Kidney (tissue), 14 donors: ENCODE results near the gene DEPDC4. TPM values are rescaled to one million over a fixed set of nuclear protein-coding genes. Genes with fewer than 3 reads are reported as not detected.

ENCODE experiments used
- DNase-seq, 5 donors: peaks; one replicate each; pipeline ENCODE4 v3.0.0-alpha.2; 2013 to 2020
- FAIRE-seq: peaks from 2 replicates; lab custom pipeline; 2012; peaks lifted over from hg19 to GRCh38; lab: Jason Lieb, UNC
- H3K27ac ChIP-seq, 2 donors: one replicate each; pipeline ENCODE4 v1.7.0; 2013; ENCODE audit warnings: low read depth in 2 of 2, low read length in 2 of 2, inconsistent platforms in 1 of 2
- H3K27me3 ChIP-seq: one replicate; pipeline ENCODE4 v1.7.1; 2013; ENCODE audit warnings: low read length, inconsistent platforms; ENCODE audit not compliant: control insufficient read depth, insufficient read depth
- H3K36me3 ChIP-seq, 3 donors: one replicate each; pipeline versions ENCODE4 v1.7.0 to v1.7.1; 2013; ENCODE audit warnings: low read length in 3 of 3, control low read depth in 1 of 3, inconsistent platforms in 1 of 3; ENCODE audit not compliant: insufficient read depth in 3 of 3, control insufficient read depth in 2 of 3
- H3K4me1 ChIP-seq, 3 donors: one replicate each; pipeline versions ENCODE4 v1.7.0 to v1.7.1; 2013; ENCODE audit warnings: low read length in 3 of 3, inconsistent platforms in 1 of 3, low read depth in 1 of 3; ENCODE audit not compliant: control insufficient read depth in 2 of 3, insufficient read depth in 2 of 3
- H3K4me3 ChIP-seq, 3 donors: one replicate each; pipeline versions ENCODE4 v1.7.0 to v1.8.1; 2013; ENCODE audit warnings: low read length in 3 of 3, control low read depth in 1 of 3, inconsistent platforms in 1 of 3
- H3K9ac ChIP-seq, 3 donors: one replicate each; pipeline versions ENCODE4 v1.7.0 to v1.7.1; 2013; ENCODE audit warnings: low read length in 3 of 3, control low read depth in 1 of 3, inconsistent platforms in 1 of 3
- H3K9me3 ChIP-seq, 3 donors: one replicate each; pipeline versions ENCODE4 v1.7.0 to v1.7.1; 2013; ENCODE audit warnings: low read length in 3 of 3, control low read depth in 1 of 3, inconsistent platforms in 1 of 3; ENCODE audit not compliant: control insufficient read depth in 2 of 3, insufficient read depth in 1 of 3
- intact Hi-C: fragments of 100-400 bp; cut with DNase I; formaldehyde crosslinking; loops from one replicate; pipeline ENCODE4 v1.11.1; 2022
- polyA plus RNA-seq: library from polyadenylated mRNA; stranded (reverse); fragments of 350-450 nt; fragmentation: Illumina TruSeq; extraction: RNeasy Lipid Tissue Mini Kit (QIAGEN cat#74804); gene quantifications from one replicate; pipeline ENCODE4 v1.2.3, GENCODE V29; 2014; ENCODE audit warnings: low read depth, low replicate concordance; ENCODE audit not compliant: insufficient read depth
- total RNA-seq: library from RNA; stranded (reverse); fragmentation: NEBNext Ultra II Directional; extraction: Animal tissue kit (Norgen Biotek cat#: 25700); gene quantifications from one replicate; pipeline ENCODE4 v1.2.1, GENCODE V29; 2021
- TF ChIP-seq, protein P1 (sequence below): IDR thresholded peaks from 3 replicates; pipeline ENCODE4 v1.5.1; 2012; ENCODE audit warnings: mild to moderate bottlenecking, moderate library complexity, borderline replicate concordance; ENCODE audit not compliant: insufficient read depth; ENCODE audit errors: extremely low read depth
- donor health status: control.
- donor health status: control.
- donor health status: control.
- donor health status: control.
- donor health status: control.
- donor health status: DM: yes; HTN: yes; CAD: no.
- donor health status: Normal renal cell carcinoma (clear cell type).

Gene DEPDC4
- total and polyA plus RNA-seq, 2 donors from 2014 or later = 1.1 to 1.4 TPM

DNA sequence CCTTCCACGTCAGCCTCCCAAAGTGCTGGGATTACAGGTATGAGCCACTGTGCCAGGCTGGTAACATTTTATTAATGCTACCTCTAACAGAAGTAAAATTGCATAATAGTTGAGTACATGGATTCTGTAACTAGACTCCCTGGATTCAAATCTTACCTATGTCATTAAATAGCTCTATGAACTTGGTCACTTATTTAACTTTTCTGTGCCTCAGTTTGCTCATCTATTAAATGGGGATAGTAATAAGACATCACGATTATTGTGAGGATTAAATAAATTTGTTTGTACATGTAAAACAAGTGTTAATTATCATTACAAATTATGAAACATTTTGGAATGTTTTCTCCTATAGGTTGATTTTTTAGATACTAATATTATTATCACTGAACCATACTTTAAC, 59.6 kb downstream of the DEPDC4 start:
- Histone ChIP-seq H3K36me3 (peaks cover 8 to 15% (median 14%) of the 10 kb centered on the region in 3 donors), H3K27me3 (no peaks in the 10 kb centered on the region), H3K27ac (no peak overlapping the region), H3K4me3 (no peak overlapping the region), H3K9me3 (no peaks in the 10 kb centered on the region), H3K9ac (no peak overlapping the region), H3K4me1 (no peaks in the 10 kb centered on the region)
- DNase-seq (no peak), FAIRE-seq (no peak)
- intact Hi-C loops = no loop called here
- TF ChIP-seq, protein P1, sequence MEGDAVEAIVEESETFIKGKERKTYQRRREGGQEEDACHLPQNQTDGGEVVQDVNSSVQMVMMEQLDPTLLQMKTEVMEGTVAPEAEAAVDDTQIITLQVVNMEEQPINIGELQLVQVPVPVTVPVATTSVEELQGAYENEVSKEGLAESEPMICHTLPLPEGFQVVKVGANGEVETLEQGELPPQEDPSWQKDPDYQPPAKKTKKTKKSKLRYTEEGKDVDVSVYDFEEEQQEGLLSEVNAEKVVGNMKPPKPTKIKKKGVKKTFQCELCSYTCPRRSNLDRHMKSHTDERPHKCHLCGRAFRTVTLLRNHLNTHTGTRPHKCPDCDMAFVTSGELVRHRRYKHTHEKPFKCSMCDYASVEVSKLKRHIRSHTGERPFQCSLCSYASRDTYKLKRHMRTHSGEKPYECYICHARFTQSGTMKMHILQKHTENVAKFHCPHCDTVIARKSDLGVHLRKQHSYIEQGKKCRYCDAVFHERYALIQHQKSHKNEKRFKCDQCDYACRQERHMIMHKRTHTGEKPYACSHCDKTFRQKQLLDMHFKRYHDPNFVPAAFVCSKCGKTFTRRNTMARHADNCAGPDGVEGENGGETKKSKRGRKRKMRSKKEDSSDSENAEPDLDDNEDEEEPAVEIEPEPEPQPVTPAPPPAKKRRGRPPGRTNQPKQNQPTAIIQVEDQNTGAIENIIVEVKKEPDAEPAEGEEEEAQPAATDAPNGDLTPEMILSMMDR = no peak

DNA sequence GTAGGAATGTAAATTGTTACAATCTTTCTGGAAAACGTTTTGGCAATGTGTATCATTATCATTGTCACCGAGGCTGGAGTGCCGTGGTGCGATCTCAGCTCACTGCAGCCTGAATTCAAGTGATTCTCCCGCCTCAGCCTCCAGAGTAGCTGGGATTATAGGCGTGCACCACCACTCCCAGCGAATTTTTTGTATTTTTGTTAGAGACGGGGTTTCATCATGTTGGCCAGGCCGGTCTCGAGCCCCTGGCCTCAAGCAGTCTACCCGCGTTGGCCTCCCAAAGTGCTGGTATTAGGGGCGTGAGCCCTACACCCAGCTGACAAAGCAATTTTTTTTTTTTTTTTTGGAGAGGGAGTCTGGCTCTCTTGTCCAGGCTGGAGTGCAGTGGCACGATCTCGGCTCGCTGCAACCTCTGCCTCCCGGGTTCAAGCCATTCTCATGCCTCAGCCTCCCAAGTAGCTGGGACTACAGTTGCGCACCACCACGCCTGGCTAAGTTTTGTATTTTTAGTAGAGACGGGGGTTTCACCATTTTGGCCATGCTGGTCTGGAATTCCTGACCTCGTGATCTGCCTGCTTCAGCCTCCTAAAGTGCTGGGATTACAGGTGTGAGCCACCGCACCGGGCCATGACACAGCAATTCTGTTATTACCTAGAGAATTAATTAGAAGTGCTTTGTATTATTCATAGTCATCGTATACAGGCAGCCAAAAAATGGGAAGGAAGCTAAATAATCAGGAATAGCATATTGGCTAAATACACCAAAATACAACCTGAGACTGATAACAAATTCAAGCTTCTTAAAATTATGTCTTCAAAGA, 65.1 kb downstream of the DEPDC4 start:
- no peak for FAIRE-seq
- no peaks in the 10 kb centered on the region for H3K9me3 ChIP-seq
- H3K9ac ChIP-seq = no peak overlapping the region
- H3K4me3 ChIP-seq = peak overlapping the region; percentile 90 to 100 (median 92)
- no peaks in the 10 kb centered on the region for H3K36me3 ChIP-seq
- peaks cover 0 to 14% (median 0%) of the 10 kb centered on the region in 3 donors for H3K4me1 ChIP-seq
- intact Hi-C loops = no loop called here
- H3K27me3 ChIP-seq = no peaks in the 10 kb centered on the region
- no peak overlapping the region for H3K27ac ChIP-seq
- DNase-seq = no peak
- TF ChIP-seq, protein P1 = no peak

DNA sequence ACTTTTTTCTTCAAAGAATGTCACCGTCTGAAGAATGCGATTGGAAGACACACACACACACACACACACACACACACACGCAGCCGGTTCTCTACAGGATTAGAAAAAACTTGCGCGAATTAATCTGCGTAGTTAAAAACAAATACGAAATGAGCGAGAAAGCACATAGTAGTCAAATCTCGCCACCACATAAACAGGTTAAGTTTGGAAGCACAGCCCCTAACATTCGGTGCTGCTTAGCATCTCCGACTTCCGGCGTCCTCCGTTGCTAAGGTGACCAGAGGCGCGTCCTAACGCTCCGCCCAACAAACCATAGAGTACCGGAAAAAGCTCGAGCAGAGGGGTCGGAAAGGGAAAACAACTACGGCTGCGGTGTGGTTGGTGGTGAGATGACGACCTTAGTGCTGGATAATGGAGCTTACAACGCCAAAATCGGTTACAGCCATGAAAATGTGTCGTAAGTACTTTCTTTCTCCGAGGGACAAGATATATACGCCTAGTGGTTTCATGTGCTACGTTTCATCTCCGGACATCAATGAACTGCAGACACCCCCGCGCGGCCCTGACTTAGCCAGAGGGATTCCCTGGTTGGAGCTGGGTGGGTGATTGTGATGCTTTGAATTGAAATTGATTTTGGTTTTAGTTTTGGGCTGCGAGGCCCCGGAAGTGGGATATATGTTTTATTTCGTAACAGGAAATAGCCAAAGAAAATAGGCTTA, 66.3 kb downstream of the DEPDC4 start, which contains the start of gene ACTR6:
Gene ACTR6, plus strand, starts transcription at position 353 of the 719 bp plus-strand sequence. Its CDS starts 37 bp downstream, at position 390.
- FAIRE-seq = peak; percentile 33
- TF ChIP-seq, protein P1 = peak; percentile 13

More for the DNA sequence above, 66.3 kb downstream of the DEPDC4 start, which contains the start of gene ACTR6:
- no peaks in the 10 kb centered on the region for H3K36me3 ChIP-seq
- DNase-seq = peak; percentile 95 to 99 (median 96)
- intact Hi-C loops = no loop called here
- H3K4me3 ChIP-seq = peak within 1 kb of the TSS; percentile 90 to 100 (median 92)
- peaks cover 0 to 14% (median 0%) of the 10 kb centered on the region in 3 donors for H3K4me1 ChIP-seq
- peak within 1 kb of the TSS; percentile 21 to 97 (median 88) for H3K9ac ChIP-seq
- no peaks in the 10 kb centered on the region for H3K27me3 ChIP-seq
- no peaks in the 10 kb centered on the region for H3K9me3 ChIP-seq
- H3K27ac ChIP-seq = peak within 1 kb of the TSS; percentile 34 to 70
